NCI-H2171 (cell line): Measurements from ENCODE around the gene COL6A1.

ENCODE experiments used
- DNase-seq: peaks from one replicate; lab custom pipeline; 2025; lab: John Stamatoyannopoulos, UW

The COL6A1 gene

GRCh38 chr21:45983649-45983965, 2.0 kb downstream of the COL6A1 start:
- DNase-seq = no peak

DNA sequence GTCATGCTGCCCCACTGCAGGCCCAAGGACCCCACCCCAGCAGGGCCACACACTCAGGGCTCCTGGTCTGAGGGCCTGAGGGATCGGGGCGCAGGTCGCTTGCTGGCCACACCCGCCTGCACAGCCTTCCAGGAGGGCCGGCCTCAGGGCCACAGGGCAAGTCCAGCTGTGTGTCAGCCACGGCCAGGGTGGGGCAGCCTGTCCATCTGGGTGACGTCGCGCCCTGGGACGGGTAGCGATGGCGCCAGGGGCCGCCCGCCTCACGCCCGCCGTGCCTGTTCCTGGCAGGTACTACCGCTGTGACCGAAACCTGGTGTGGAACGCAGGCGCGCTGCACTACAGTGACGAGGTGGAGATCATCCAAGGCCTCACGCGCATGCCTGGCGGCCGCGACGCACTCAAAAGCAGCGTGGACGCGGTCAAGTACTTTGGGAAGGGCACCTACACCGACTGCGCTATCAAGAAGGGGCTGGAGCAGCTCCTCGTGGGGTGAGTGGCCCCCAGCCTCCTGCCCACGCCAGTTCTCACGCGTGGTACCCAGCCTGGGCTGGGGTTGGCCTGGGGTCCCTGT, 2.5 kb downstream of the COL6A1 start:
- DNase-seq = no peak

DNA sequence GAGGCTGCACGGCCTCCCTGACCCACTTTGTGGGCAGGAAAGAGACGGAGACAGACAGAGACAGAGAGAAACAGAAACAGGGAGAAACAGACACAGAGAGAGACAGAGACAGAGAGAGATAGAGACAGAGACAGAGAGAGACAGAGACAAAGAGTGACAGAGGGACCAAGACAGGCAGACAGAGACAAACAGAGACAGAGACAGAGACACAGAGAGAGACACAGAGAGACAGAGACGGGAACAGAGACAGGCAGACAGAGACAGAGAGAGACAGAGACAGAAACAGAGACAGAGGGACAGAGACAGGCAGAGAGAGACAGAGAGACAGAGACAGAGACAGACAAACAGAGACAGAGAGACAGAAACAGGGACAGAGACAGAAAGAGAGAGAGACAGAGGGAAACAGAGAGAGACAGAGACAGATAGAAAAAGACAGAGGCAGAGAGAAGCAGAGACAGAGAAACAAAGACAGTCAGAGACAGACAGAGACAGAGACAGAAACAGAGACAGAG, 3.1 kb downstream of the COL6A1 start:
- no peak for DNase-seq

DNA sequence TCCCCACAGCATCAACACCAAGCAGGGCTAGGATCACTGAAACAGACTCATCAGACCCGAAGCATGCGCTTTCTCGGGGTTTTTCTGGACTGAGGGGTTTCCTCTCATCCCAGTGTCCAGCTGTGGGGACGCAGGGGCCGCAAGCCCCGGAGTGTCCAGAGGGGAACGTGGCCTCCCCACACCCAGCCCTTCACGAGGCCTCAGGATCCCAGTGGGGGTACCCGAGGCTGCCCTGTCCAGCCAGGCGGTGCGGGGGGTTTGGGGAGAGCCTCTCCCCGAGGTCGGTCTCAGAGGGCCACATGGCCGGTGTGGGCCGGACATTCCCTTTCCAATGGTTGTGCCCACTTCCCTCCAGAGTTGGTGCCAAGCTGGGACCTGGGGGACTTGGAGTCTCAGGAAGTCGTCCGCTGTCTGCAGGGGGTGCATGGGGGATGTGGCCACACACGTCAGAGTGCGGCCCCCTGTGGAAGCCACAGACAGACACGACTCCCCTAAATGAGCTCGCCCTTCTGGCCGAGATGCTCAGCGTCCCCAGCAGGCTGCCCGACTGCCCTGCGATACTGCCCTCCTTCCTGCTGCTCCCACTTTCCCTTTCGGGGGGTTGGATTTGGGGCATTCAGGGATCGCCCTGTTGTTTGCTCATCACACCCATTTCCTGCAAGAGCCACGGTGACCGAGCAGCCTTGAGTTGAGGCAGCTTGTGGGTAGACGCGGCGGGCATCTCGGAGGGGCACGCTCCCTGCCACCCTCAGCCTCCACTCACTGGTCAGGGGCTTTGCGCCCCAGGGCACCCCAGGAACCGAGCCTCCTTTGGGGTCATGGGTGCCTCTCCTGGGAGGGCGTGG, 4.1 kb downstream of the COL6A1 start:
- DNase-seq = no peak

- DNase-seq = no peak
These were observed 4.9 kb downstream of the COL6A1 start for GRCh38 chr21:45986316-45987051.

- no peak for DNase-seq
These were observed 5.6 kb downstream of the COL6A1 start for GRCh38 chr21:45987121-45987711.

- no peak for DNase-seq
These were observed 7.1 kb downstream of the COL6A1 start for GRCh38 chr21:45988366-45989347.

DNA sequence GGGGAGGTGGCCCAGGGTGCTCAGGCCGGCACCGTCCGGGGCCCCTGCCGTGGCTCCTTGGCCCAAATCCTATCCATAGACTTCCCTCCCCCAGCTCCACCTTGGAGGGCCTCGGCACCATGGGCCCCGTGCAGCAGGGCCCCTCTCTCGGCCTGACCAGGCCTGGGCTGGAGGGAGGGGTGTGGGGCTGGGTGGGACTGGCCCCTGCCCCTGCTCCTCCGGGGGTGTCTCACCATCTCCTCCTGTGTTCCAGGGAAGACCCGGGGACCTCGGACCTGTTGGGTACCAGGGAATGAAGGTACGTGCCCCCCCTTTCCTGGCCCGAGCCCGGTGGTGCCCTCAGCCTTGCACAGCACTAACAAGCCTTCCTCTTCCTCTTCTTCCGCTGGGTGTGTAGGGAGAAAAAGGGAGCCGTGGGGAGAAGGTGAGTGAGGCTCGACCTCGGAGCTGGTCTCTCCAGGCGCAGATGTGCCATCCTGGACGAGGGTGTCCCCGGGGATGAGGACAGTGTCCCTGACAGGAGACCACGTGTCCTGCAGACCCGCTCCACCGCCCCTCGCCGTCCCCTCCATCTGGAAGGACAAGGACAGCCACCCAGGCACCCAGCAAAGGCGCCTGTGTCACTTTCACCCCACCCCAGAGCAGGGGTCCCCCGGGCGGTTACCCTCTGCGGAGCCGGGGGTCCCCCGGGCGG, 7.9 kb downstream of the COL6A1 start:
- DNase-seq = no peak

- no peak for DNase-seq
These were observed 8.6 kb downstream of the COL6A1 start for GRCh38 chr21:45990049-45990711.

DNA sequence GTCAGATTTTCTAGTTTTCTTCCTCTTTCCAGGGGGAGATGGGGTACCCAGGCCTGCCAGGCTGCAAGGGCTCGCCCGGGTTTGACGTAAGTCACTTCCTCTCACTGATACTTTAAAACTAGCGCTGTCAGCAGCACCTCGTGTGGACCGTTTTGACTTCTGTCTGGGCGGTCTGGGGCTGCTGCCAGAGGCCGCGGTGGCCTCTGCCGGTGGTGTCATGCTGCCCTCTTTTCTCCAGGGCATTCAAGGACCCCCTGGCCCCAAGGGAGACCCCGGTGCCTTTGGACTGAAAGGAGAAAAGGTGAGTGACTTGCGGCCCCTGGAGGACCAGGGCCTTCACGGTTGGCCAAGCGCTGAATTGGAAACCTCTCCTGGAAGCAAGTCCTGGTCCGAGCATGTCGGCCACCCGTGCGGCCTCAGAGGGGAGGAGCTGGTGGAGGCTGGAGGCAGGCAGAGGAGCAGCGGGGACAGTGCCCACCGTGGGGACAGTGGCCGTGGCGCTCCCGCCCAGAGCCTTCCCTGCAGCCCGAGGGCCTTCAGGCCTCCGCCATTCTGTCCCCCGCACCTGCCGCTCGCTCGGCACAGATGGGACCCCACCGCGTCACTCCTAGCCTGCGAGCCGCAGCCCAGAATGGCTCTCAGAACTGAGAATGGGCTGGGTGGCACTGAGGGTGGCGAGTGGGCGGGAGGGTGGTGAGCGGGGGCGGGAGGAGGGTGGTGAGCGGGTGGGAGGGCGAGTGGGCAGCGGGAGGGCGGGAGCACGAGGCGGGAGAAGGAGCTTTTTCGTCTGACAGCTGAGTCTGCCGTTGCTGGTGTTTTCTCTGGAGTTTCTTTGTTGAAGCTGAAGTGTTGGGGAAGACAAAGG, 9.4 kb downstream of the COL6A1 start:
- no peak for DNase-seq

- no peak for DNase-seq
These were observed 10.2 kb downstream of the COL6A1 start for GRCh38 chr21:45991606-45992300.

- no peak for DNase-seq
These were observed 11.0 kb downstream of the COL6A1 start for GRCh38 chr21:45992301-45993209.

DNA sequence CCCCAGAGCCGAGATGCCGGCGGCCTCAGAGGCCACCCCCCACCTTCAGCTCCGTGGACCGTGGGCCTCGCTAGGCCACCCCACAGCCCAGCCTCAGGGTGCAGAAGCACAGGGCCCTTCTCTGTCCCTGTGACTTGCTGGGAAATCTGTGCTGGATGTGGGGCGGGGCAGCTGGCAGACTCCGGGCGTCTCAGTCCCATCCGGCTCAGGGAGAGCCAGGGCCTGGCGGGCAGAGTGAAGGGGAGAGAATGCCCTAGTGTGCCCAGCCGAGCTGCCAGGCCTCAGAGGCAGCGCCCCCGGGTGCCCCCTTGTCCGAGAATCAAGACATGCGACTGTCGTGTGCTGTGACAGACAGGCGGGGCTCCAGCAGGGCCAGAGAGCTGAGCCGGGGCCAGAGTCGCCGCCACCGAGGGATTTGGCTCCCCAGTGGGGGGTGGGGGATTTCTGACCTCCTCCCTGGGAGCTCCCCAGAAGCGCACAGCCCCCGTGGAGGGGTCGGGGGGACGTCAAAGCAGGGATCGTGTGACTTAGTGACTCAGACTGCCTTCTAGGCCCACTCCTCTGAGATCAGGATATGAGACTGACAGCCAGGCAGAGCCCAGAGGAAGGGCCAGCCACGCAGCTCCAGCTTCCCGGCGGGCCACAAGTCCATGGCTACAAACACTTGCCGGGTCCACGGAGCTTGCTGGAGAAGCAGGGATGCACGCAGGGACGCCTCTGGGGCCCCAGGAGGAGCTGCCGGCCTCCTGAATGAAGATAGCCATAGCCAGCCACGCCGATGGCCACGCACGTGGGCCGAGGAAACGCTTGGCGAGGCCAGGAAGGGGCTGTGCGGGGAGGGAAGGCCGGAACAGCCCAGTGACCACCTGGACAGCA, 11.9 kb downstream of the COL6A1 start:
- no peak for DNase-seq

DNA sequence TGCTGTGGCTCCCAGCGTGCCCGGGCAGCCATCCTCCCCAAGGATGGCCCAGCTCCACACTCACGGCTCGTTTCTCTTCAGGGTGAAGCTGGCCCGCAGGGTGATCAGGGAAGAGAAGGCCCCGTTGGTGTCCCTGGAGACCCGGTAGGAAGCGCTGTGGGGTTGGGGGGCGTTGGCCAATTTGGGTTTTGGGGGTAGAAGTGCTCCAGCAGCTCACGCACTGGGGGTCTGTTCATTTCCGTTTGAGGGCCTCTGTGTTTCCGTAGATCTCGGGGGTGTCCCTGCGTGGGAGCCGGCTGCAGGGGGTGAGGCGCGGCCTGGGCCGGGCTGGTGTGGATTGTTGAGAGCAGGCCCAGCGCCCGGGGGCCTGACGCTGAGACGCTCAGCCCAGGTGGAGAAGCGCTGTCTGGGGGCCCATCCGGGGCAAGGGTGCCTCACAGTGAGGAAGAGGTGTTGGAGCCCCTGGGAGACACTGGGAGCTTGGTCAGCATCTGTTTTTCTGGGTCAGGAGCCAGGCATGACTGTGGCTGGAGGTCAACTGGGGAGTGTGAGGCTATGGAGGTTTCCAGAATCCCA, 12.6 kb downstream of the COL6A1 start:
- DNase-seq = no peak

DNA sequence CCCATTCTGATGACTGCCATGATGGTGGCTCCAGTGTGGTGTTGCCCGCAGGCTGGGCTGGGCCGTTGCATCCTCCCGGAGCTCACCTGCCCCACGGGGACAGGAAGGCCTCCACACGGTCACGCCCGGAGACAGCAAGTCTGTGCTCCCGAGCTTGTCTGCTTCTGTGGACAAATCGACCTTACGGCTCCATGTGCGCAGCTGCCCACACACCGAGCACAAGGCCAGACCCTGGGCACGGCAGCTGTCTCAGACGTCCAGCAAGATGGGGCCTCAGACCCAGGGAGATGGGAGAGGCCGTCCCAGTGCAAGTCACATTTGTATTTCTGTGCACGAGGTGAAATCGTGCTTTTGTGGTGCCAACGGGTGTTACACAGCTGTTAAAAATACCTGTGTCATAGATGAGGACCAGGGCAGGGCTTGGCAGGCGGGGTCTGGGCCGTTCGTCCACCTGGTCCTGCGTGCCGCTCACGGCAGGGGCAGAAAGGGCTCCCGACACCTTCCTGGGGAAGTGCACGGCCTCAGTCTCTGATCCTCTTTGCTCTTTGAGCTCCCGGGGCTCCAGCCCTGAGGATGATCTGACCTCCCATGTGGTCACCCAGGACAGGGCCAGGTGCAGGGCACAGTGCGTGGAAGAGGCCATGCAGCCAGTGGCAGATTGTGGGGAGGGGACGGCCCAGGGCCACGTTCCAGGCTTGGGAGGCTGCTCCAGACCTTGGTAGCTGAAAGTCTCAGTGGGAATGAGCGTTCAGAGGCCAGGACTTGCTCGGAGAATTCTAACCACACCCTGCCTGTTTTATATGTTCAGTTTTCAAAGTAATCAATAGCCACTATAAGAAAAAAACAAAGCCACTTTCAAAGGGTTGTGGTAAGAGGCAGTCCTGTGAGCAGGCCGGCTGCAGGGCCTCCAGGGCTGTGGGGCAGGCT, 13.5 kb downstream of the COL6A1 start:
- no peak for DNase-seq
